B cell (primary cell): Measurements from ENCODE around the gene ITSN1. TPM values are rescaled to one million over a fixed set of nuclear protein-coding genes. Genes with fewer than 3 reads are reported as not detected.

Source experiments
- ATAC-seq: fragments of 200-7000 bp; cut with Tn5 transposase; one replicate; pipeline ENCODE4 v1.10.0; 2021; ENCODE audit warnings: low read depth, mild to moderate bottlenecking, moderate number of reproducible peaks, moderate library complexity
- CTCF ChIA-PET: fragments of 350-600 bp; sonication (Branson Sonifier 250); formaldehyde crosslinking; loops from one replicate; lab custom pipeline; 2021; ENCODE audit warnings: antibody characterized with exemption, inconsistent platforms; lab: Charles Lee
- POLR2A ChIA-PET: fragments of 350-600 bp; sonication (Branson Sonifier 250); formaldehyde crosslinking; loops from one replicate; lab custom pipeline; 2021; ENCODE audit warnings: antibody characterized with exemption; lab: Charles Lee
- DNase-seq: peaks from one replicate; pipeline ENCODE4 v3.0.0; 2013
- H2AFZ ChIP-seq: 2 replicates; pipeline ENCODE4 v1.6.1; 2012; ENCODE audit warnings: mild to moderate bottlenecking, low read depth, low read length; ENCODE audit not compliant: insufficient read depth, poor library complexity, severe bottlenecking
- H3K27ac ChIP-seq, 2 donors: 1 replicate in 1 of 2; 2 replicates in 1 of 2; pipeline ENCODE4 v1.5.1; 2012 to 2013; ENCODE audit warnings: low read length in 2 of 2, mild to moderate bottlenecking in 2 of 2, moderate library complexity in 1 of 2
- H3K27me3 ChIP-seq, 4 experiments: fragments of 200-600 bp in 1 of 4; sonication (generic) in 1 of 4; replicated peaks in 1 of 4; 1 replicate in 2 of 4; 2 replicates in 2 of 4; pipeline versions ENCODE4 v1.6.1 to v1.7.0; 2013 to 2016; ENCODE audit warnings: low read length in 3 of 4, mild to moderate bottlenecking in 2 of 4, mixed read lengths in 1 of 4, moderate library complexity in 1 of 4; ENCODE audit not compliant: insufficient read depth in 4 of 4, control insufficient read depth in 3 of 4; ENCODE audit errors: control extremely low read depth in 1 of 4
- H3K36me3 ChIP-seq, 2 experiments: replicated peaks in 1 of 2; 1 replicate in 1 of 2; 2 replicates in 1 of 2; pipeline versions ENCODE4 v1.6.1 to v1.7.1; 2013; ENCODE audit warnings: low read length in 1 of 2; ENCODE audit not compliant: insufficient read depth in 2 of 2, control insufficient read depth in 1 of 2; ENCODE audit errors: control extremely low read depth in 1 of 2, extremely low read depth in 1 of 2
- H3K4me1 ChIP-seq, 2 donors: fragments of 200-600 bp in 1 of 2; sonication (generic) in 1 of 2; 1 replicate in 1 of 2; 2 replicates in 1 of 2; pipeline versions ENCODE4 v1.5.1 to v1.6.1; 2013 to 2017; ENCODE audit warnings: low read length in 2 of 2; ENCODE audit not compliant: control insufficient read depth in 2 of 2, insufficient read depth in 2 of 2
- H3K4me2 ChIP-seq: replicated peaks from 2 replicates; pipeline ENCODE3; 2012; ENCODE audit warnings: mild to moderate bottlenecking, low read depth, low read length; ENCODE audit not compliant: poor library complexity, severe bottlenecking
- H3K4me3 ChIP-seq, 5 experiments: fragments of 200-600 bp in 1 of 5; sonication (generic) in 1 of 5; 1 replicate in 3 of 5; 2 replicates in 2 of 5; pipeline versions ENCODE4 v1.5.1 to v1.7.0; 2011 to 2016; ENCODE audit warnings: low read length in 4 of 5, mild to moderate bottlenecking in 4 of 5, low read depth in 2 of 5, control low read depth in 1 of 5, moderate library complexity in 1 of 5; ENCODE audit not compliant: insufficient read depth in 1 of 5; ENCODE audit errors: control extremely low read depth in 1 of 5, extremely low read depth in 1 of 5
- H3K79me2 ChIP-seq: fragments of 200-600 bp; sonication (generic); one replicate; pipeline ENCODE4 v1.6.0; 2016; ENCODE audit warnings: low read length; ENCODE audit not compliant: control insufficient read depth, insufficient read depth
- H3K9ac ChIP-seq: fragments of 200-600 bp; sonication (generic); 2 replicates; pipeline ENCODE4 v1.6.1; 2017; ENCODE audit warnings: mild to moderate bottlenecking, low read length, moderate library complexity
- H3K9me3 ChIP-seq, 3 donors: one replicate each; pipeline versions ENCODE4 v1.6.1 to v1.7.1; 2013; ENCODE audit warnings: low read length in 2 of 3; ENCODE audit not compliant: control insufficient read depth in 2 of 3, insufficient read depth in 1 of 3; ENCODE audit errors: control extremely low read depth in 1 of 3
- H4K20me1 ChIP-seq: 2 replicates; pipeline ENCODE4 v1.6.0; 2012; ENCODE audit warnings: mild to moderate bottlenecking, low read length; ENCODE audit not compliant: insufficient read depth, control insufficient read depth, poor library complexity, severe bottlenecking
- H3K27ac Mint-ChIP-seq: one replicate; pipeline ENCODE4 v1.8.0; 2021; ENCODE audit warnings: mixed read lengths
- H3K27me3 Mint-ChIP-seq: one replicate; pipeline ENCODE4 v1.8.0; 2021; ENCODE audit warnings: mixed read lengths
- H3K4me1 Mint-ChIP-seq: one replicate; pipeline ENCODE4 v1.8.0; 2021; ENCODE audit warnings: mixed read lengths
- H3K4me3 Mint-ChIP-seq: one replicate; pipeline ENCODE4 v1.8.0; 2021; ENCODE audit warnings: mixed read lengths
- H3K9me3 Mint-ChIP-seq: one replicate; pipeline ENCODE4 v1.8.0; 2022; ENCODE audit warnings: mixed read lengths; ENCODE audit not compliant: insufficient read depth
- CTCF ChIP-seq: fragments of 200-600 bp; IDR thresholded peaks from one replicate; pipeline ENCODE4 v1.8.0; 2022; ENCODE audit warnings: antibody characterized with exemption, mild to moderate bottlenecking
- EZH2 ChIP-seq: IDR thresholded peaks from 2 replicates; pipeline ENCODE4 v1.6.1; 2012; ENCODE audit warnings: borderline replicate concordance, low read depth, mild to moderate bottlenecking, moderate library complexity, low read length; ENCODE audit not compliant: insufficient read depth, poor library complexity, severe bottlenecking
- WGBS: methylation state at CpG from one replicate; pipeline ENCODE4 v1.1.5; 2013; ENCODE audit warnings: missing lambda C conversion rate; ENCODE audit not compliant: insufficient coverage; 5-methylcytosine and 5-hydroxymethylcytosine counted together
- intact Hi-C: fragments of 100-400 bp; cut with micrococcal nuclease; formaldehyde crosslinking; loops from one replicate; pipeline ENCODE4 v1.10.0; 2022
- polyA plus RNA-seq: library from polyadenylated mRNA; depleted of rRNA; stranded (reverse); fragments of >200 nt; gene quantifications from 2 replicates; pipeline ENCODE4 v1.2.3, GENCODE V29; 2012
- total RNA-seq, 2 donors: library from RNA; stranded (reverse); fragments of 120-200 nt in 1 of 2; gene quantifications; 1 replicate in 1 of 2; 2 replicates in 1 of 2; pipeline versions ENCODE4 v1.2.3 to v1.2.4, GENCODE V29; 2013 to 2022

The ITSN1 gene
- total and polyA plus RNA-seq, 2 donors (not counting 1 experiment from before 2014, with no cell fraction given) = 0.31 to 2.4 TPM

GRCh38 chr21:33836408-33836807 is 194.1 kb downstream of the ITSN1 start:
- H3K36me3 ChIP-seq = no peaks in the 10 kb centered on the region
- no peak overlapping the region for H2AFZ ChIP-seq
- no peaks in the 10 kb centered on the region for H3K9me3 ChIP-seq
- 98% methylated on average over 9 of the region's 11 CpGs for WGBS
- DNase-seq = no peak
- POLR2A ChIA-PET = no interaction called here
- H4K20me1 ChIP-seq = no peaks in the 10 kb centered on the region
- TF ChIP-seq EZH2 (no peak), CTCF (no peak)
- H3K4me1 Mint-ChIP-seq = no peaks in the 10 kb centered on the region
- no peak overlapping the region for H3K27ac ChIP-seq
- no peaks in the 10 kb centered on the region for H3K9me3 Mint-ChIP-seq
- H3K27ac Mint-ChIP-seq = no peak overlapping the region
- H3K4me3 Mint-ChIP-seq = no peak overlapping the region
- ATAC-seq = no peak
- CTCF ChIA-PET = no interaction called here
- H3K4me1 ChIP-seq = no peaks in the 10 kb centered on the region
- H3K27me3 ChIP-seq = no peaks in the 10 kb centered on the region
- H3K4me3 ChIP-seq = no peak overlapping the region
- H3K4me2 ChIP-seq = no peak overlapping the region
- H3K27me3 Mint-ChIP-seq = no peaks in the 10 kb centered on the region
- H3K9ac ChIP-seq = no peak overlapping the region
- intact Hi-C loops = no loop called here
- H3K79me2 ChIP-seq = no peaks in the 10 kb centered on the region

- Histone ChIP-seq H3K4me2 (no peak overlapping the region), H3K9me3 (no peaks in the 10 kb centered on the region), H3K27ac (no peak overlapping the region), H3K79me2 (no peaks in the 10 kb centered on the region), H3K9ac (no peak overlapping the region), H3K36me3 (no peaks in the 10 kb centered on the region), H4K20me1 (no peaks in the 10 kb centered on the region), H3K4me1 (no peaks in the 10 kb centered on the region), H2AFZ (no peak overlapping the region), H3K27me3 (no peaks in the 10 kb centered on the region), H3K4me3 (no peak overlapping the region)
- no peak for DNase-seq
- Mint-ChIP-seq H3K4me1 (no peaks in the 10 kb centered on the region), H3K27ac (no peak overlapping the region), H3K9me3 (no peaks in the 10 kb centered on the region), H3K27me3 (no peaks in the 10 kb centered on the region), H3K4me3 (no peak overlapping the region)
- TF ChIP-seq CTCF (no peak), EZH2 (no peak)
- ChIA-PET POLR2A (no interaction called here), CTCF (no interaction called here)
- 87% methylated on average over 3 of the region's 5 CpGs for WGBS
- no peak for ATAC-seq
- intact Hi-C loops = no loop called here
Observed at GRCh38 chr21:33839167-33839716, 196.9 kb downstream of the ITSN1 start.
